Gastroesophageal sphincter (tissue), 4 donors: ENCODE results near the gene SLC9A1. TPM values are rescaled to one million over a fixed set of nuclear protein-coding genes. Genes with fewer than 3 reads are reported as not detected.

Experiments
- ATAC-seq: fragments of 150-250 bp; one replicate; pipeline ENCODE4 v1.9.1; 2016; ENCODE audit warnings: mild to moderate bottlenecking, moderate library complexity
- H3K27ac ChIP-seq, 4 donors: fragments of 200-600 bp; sonication (generic) in 3 of 4; 1 replicate in 3 of 4; 2 replicates in 1 of 4; pipeline ENCODE4 v1.5.1; 2016 to 2019
- H3K27me3 ChIP-seq: fragments of 200-600 bp; sonication (generic); one replicate; pipeline ENCODE4 v1.5.1; 2019
- H3K36me3 ChIP-seq, 2 donors: fragments of 200-600 bp; sonication (generic); one replicate each; pipeline ENCODE4 v1.5.1; 2019; ENCODE audit warnings: control low read depth in 1 of 2
- H3K4me1 ChIP-seq, 3 donors: fragments of 200-600 bp; sonication (generic); 1 replicate in 2 of 3; 2 replicates in 1 of 3; pipeline ENCODE4 v1.5.1; 2016 to 2019; ENCODE audit warnings: control low read depth in 2 of 3
- H3K4me3 ChIP-seq, 2 donors: fragments of 200-600 bp; sonication (generic); one replicate each; pipeline ENCODE4 v1.5.1; 2019; ENCODE audit warnings: mild to moderate bottlenecking in 1 of 2, moderate library complexity in 1 of 2
- H3K9me3 ChIP-seq, 3 donors: fragments of 200-600 bp; sonication (generic); one replicate each; pipeline ENCODE4 v1.5.1; 2017 to 2019; ENCODE audit warnings: control low read depth in 2 of 3
- CTCF ChIP-seq, 4 experiments: fragments of 200-600 bp in 2 of 4; fragments of 450-650 bp in 2 of 4; sonication (generic) in 1 of 4; IDR thresholded peaks; one replicate each; pipeline ENCODE4 v1.5.1; 2017 to 2019; ENCODE audit warnings: antibody characterized with exemption in 4 of 4, mild to moderate bottlenecking in 2 of 4, moderate library complexity in 2 of 4
- EP300 ChIP-seq: sonication (generic); formaldehyde crosslinking; IDR thresholded peaks from one replicate; pipeline ENCODE4 v1.6.1; 2017; ENCODE audit warnings: antibody characterized with exemption, mild to moderate bottlenecking
- POLR2A ChIP-seq, 2 donors: fragments of 450-650 bp; IDR thresholded peaks; one replicate each; pipeline ENCODE4 v1.6.1; 2017; ENCODE audit warnings: antibody characterized with exemption in 2 of 2, mild to moderate bottlenecking in 2 of 2, moderate library complexity in 1 of 2
- POLR2AphosphoS5 ChIP-seq: sonication (generic); formaldehyde crosslinking; IDR thresholded peaks from one replicate; pipeline ENCODE4 v1.6.1; 2017; ENCODE audit warnings: antibody characterized with exemption
- WGBS, 2 donors: methylation state at CpG; one replicate each; pipeline ENCODE4 v1.1.5; 2018; ENCODE audit warnings: low coverage in 1 of 2; 5-methylcytosine and 5-hydroxymethylcytosine counted together
- total RNA-seq, 4 donors: library from RNA; depleted of rRNA; stranded (reverse); fragments of >200 nt; gene quantifications; one replicate each; pipeline ENCODE4 v1.1.0, GENCODE V29; 2016

The SLC9A1 gene
- total RNA-seq, 4 donors from 2014 or later: 7.2 to 27.8 (median 17.1) TPM

GRCh38 chr1:27149084-27149761 lies 5.7 kb downstream of the SLC9A1 start:
- H3K9me3 ChIP-seq: no peaks in the 10 kb centered on the region
- peaks cover 0 to 84% (median 35%) of the 10 kb centered on the region in 3 donors for H3K4me1 ChIP-seq
- no peak for ATAC-seq
- TF ChIP-seq POLR2A (IDR thresholded peaks at IDR 0.05): no peak
- no peak for TF ChIP-seq EP300
- TF ChIP-seq CTCF (IDR thresholded peaks at IDR 0.05): no peak
- TF ChIP-seq POLR2AphosphoS5: no peak
- H3K27me3 ChIP-seq: no peaks in the 10 kb centered on the region
- no peaks in the 10 kb centered on the region for H3K36me3 ChIP-seq
- H3K27ac ChIP-seq: no peak overlapping the region
- 8 to 38% methylated on average over 2 to 4 of the region's 8 CpGs for WGBS, 2 donors
- no peak overlapping the region for H3K4me3 ChIP-seq

DNA sequence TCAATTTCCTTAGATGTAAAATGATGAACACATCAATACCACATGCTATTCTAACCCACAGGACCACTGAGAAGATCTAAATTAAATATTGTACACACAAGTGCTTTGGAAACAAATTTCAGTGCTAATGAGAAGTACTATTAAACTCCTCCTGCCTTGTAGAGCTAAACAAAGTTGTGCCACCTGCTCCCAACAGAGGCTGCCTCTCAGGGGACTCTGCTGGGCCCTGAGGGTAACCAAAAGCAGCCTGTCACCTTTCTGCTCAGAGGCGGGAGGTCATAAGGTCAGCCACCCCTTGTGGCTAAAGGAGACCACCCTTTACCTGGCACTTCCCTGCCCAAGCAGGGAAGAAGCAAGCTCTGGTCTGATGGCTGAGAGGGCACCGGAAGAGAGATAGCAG lies 6.3 kb downstream of the SLC9A1 start:
- TF ChIP-seq POLR2AphosphoS5 (no peak), POLR2A (IDR thresholded peaks at IDR 0.05) (no peak), CTCF (IDR thresholded peaks at IDR 0.05) (no peak), EP300 (no peak)
- Histone ChIP-seq H3K4me1 (peaks cover 0 to 84% (median 28%) of the 10 kb centered on the region in 3 donors), H3K4me3 (no peak overlapping the region), H3K27me3 (no peaks in the 10 kb centered on the region), H3K36me3 (no peaks in the 10 kb centered on the region), H3K9me3 (no peaks in the 10 kb centered on the region), H3K27ac (no peak overlapping the region)
- no peak for ATAC-seq
- 33% methylated on average over 1 of the region's 2 CpGs; no CpG with 5 or more reads in 1 of the 2 donors for WGBS, 2 donors

GRCh38 chr1:27147842-27148518 lies 6.9 kb downstream of the SLC9A1 start:
- TF ChIP-seq POLR2A (IDR thresholded peaks at IDR 0.05): no peak
- no peak for TF ChIP-seq POLR2AphosphoS5
- no peak for TF ChIP-seq CTCF (IDR thresholded peaks at IDR 0.05)
- no peak for TF ChIP-seq EP300
- H3K27me3 ChIP-seq: no peaks in the 10 kb centered on the region
- no peak for ATAC-seq
- no peaks in the 10 kb centered on the region for H3K9me3 ChIP-seq
- no peak overlapping the region for H3K4me3 ChIP-seq
- H3K4me1 ChIP-seq: peaks cover 0 to 84% (median 25%) of the 10 kb centered on the region in 3 donors
- H3K36me3 ChIP-seq: no peaks in the 10 kb centered on the region
- no peak overlapping the region for H3K27ac ChIP-seq
- WGBS, 2 donors: 80 to 93% methylated on average over 1 of the region's 1 CpG

GRCh38 chr1:27145934-27146354 lies 9.0 kb downstream of the SLC9A1 start:
- TF ChIP-seq CTCF (IDR thresholded peaks at IDR 0.05): no peak
- TF ChIP-seq POLR2AphosphoS5: peak; percentile 12
- ATAC-seq: peak; percentile 68
- 36 to 67% methylated on average over 4 of the region's 7 CpGs for WGBS, 2 donors
- peak overlapping the region in 3 of 4 donors; percentile 40 to 69 (median 64) for H3K27ac ChIP-seq
- no peaks in the 10 kb centered on the region for H3K9me3 ChIP-seq
- H3K36me3 ChIP-seq: no peaks in the 10 kb centered on the region
- no peaks in the 10 kb centered on the region for H3K27me3 ChIP-seq
- peaks cover 0 to 82% (median 14%) of the 10 kb centered on the region in 3 donors for H3K4me1 ChIP-seq
- H3K4me3 ChIP-seq: no peak overlapping the region
